ENCODE measurements around the gene DAND5. TPM values are rescaled to one million over a fixed set of nuclear protein-coding genes. Genes with fewer than 3 reads are reported as not detected.

Gene DAND5
- polyA plus RNA-seq, 1 of the 3 experiments (the other 2 are of a cell fraction) = 1.0 TPM

- peak; percentile 87; the same call in 1 of the 2 replicates for TF ChIP-seq SIN3A (IDR thresholded peaks at IDR 0.05; ENCODE audit: borderline replicate concordance, low read depth, low read length)
- TF ChIP-seq TEAD4 (IDR thresholded peaks at IDR 0.05; ENCODE audit: borderline replicate concordance, insufficient read depth) = no peak
- no peak for TF ChIP-seq RFX5 (IDR thresholded peaks at IDR 0.05; ENCODE audit: low read length)
- TF ChIP-seq, protein P1, sequence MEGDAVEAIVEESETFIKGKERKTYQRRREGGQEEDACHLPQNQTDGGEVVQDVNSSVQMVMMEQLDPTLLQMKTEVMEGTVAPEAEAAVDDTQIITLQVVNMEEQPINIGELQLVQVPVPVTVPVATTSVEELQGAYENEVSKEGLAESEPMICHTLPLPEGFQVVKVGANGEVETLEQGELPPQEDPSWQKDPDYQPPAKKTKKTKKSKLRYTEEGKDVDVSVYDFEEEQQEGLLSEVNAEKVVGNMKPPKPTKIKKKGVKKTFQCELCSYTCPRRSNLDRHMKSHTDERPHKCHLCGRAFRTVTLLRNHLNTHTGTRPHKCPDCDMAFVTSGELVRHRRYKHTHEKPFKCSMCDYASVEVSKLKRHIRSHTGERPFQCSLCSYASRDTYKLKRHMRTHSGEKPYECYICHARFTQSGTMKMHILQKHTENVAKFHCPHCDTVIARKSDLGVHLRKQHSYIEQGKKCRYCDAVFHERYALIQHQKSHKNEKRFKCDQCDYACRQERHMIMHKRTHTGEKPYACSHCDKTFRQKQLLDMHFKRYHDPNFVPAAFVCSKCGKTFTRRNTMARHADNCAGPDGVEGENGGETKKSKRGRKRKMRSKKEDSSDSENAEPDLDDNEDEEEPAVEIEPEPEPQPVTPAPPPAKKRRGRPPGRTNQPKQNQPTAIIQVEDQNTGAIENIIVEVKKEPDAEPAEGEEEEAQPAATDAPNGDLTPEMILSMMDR (IDR thresholded peaks at IDR 0.05) = no peak
- TF ChIP-seq YY1 (IDR thresholded peaks at IDR 0.05; ENCODE audit: low read depth) = peak; percentile 94
These were observed 23.8 kb upstream of the DAND5 start, which contains the start of gene RAD23A (continued) for GRCh38 chr19:12945479-12946091.

GRCh38 chr19:12946092-12946721 is 23.2 kb upstream of the DAND5 start:
- H3F3A ChIP-seq (replicated peaks; ENCODE audit: insufficient read depth) = peaks cover 53% of the 10 kb centered on the region
- WGBS (ENCODE audit: low lambda C conversion rate) = 1% methylated on average over 15 of the region's 40 CpGs
- CTCF ChIA-PET = interaction anchor here (0.9 kb wide), 1 partner anchor 19 kb away, joined by 6 read pairs; no protein-coding TSS in a partner anchor
- H3K27me3 ChIP-seq (ENCODE audit: insufficient read depth) = no peaks in the 10 kb centered on the region
- DNase-seq = peak; percentile 85
- H3K9me2 ChIP-seq = no peaks in the 10 kb centered on the region
- H4K20me1 ChIP-seq (ENCODE audit: insufficient read depth) = peaks cover 10% of the 10 kb centered on the region
- POLR2A ChIA-PET = interaction anchor here (0.6 to 1.5 kb wide), 8 partner anchors 8 to 223 kb away, joined by 3 to 13 read pairs (median 4); partner anchors contain the start of genes CALR, FARSA and GCDH
- peaks cover 46 to 62% of the 10 kb centered on the region in 2 experiments for H3K36me3 ChIP-seq (replicated peaks in 1 of 2; ENCODE audit: control insufficient read depth in 1 of 2, insufficient read depth in 2 of 2, low read length in 1 of 2)
- 0 out of 2 replicates have a peak, but pooled peaks have one; percentile 14 for TF ChIP-seq MAX (IDR thresholded peaks at IDR 0.05; ENCODE audit: low read depth)
- TF ChIP-seq ZBTB33 (IDR thresholded peaks at IDR 0.05; ENCODE audit: borderline replicate concordance, low read depth) = peak; percentile 77; the same call in 1 of the 2 replicates
- TF ChIP-seq MXI1 (IDR thresholded peaks at IDR 0.05; ENCODE audit: low read depth, low read length) = 0 out of 2 replicates have a peak, but pooled peaks have one; percentile 23
- TF ChIP-seq SIN3A (IDR thresholded peaks at IDR 0.05; ENCODE audit: borderline replicate concordance, low read depth, low read length) = peak; percentile 81; the same call in 1 of the 2 replicates
- TF ChIP-seq TAF1 (IDR thresholded peaks at IDR 0.05; ENCODE audit: borderline replicate concordance, low read depth, low read length) = peak; percentile 26; the same call in 1 of the 2 replicates
- no peak for TF ChIP-seq NFIC (IDR thresholded peaks at IDR 0.05; ENCODE audit: borderline replicate concordance)
- TF ChIP-seq, protein P1 (IDR thresholded peaks at IDR 0.05) = no peak
- TF ChIP-seq CHD2 (IDR thresholded peaks at IDR 0.05; ENCODE audit: low read length, partially characterized antibody) = peak; percentile 96
- no peak for TF ChIP-seq RXRA (IDR thresholded peaks at IDR 0.05; ENCODE audit: borderline replicate concordance, low read depth)
- TF ChIP-seq NRF1 (IDR thresholded peaks at IDR 0.05; ENCODE audit: low read depth, low read length) = no peak
- TF ChIP-seq MEF2A (IDR thresholded peaks at IDR 0.05; ENCODE audit: borderline replicate concordance, low read depth) = no peak
- H3K9me3 ChIP-seq = no peaks in the 10 kb centered on the region
- peak overlapping the region; percentile 87 to 92 for H3K27ac ChIP-seq (ENCODE audit: low read depth in 2 of 2, low read length in 1 of 2)
- peaks cover 0 to 19% of the 10 kb centered on the region in 2 experiments; a peak in 2 of 4 replicates for H3K4me1 ChIP-seq (ENCODE audit: control insufficient read depth in 1 of 2, insufficient read depth in 2 of 2, low read depth in 1 of 2, low read length in 1 of 2)
- H2AFZ ChIP-seq (ENCODE audit: low read depth) = no peak overlapping the region
- peak overlapping the region; percentile 89 for H3K4me2 ChIP-seq
- H3K79me2 ChIP-seq (ENCODE audit: insufficient read depth) = peaks cover 64% of the 10 kb centered on the region
- peak overlapping the region; percentile 90 for H3K9ac ChIP-seq
- peak overlapping the region; percentile 66 to 73 for H3K4me3 ChIP-seq (ENCODE audit: low read depth in 2 of 2, low read length in 1 of 2)

Measured in SK-N-SH (cell line).